NCI-H1436 treated with DMSO at 0.1 percent for 48 hours (cell line): ENCODE measurements around the gene COL21A1.

ENCODE experiments used
- DNase-seq: peaks from one replicate; lab custom pipeline; 2025; lab: John Stamatoyannopoulos, UW

The COL21A1 gene

GRCh38 chr6:56009636-56010035, 237.7 kb downstream of the COL21A1 start:
- DNase-seq: no peak
